Measurements from ENCODE around the gene SLITRK4.

SLITRK4 gene

GRCh38 chrX:143621276-143621675 lies 14.6 kb downstream of the SLITRK4 start:
- no peak for ATAC-seq
- Mint-ChIP-seq H3K9me3 (no peaks in the 10 kb centered on the region), H3K4me3 (no peak overlapping the region), H3K27me3 (no peaks in the 10 kb centered on the region), H3K4me1 (no peaks in the 10 kb centered on the region), H3K36me3 (no peaks in the 10 kb centered on the region), H3K27ac (no peak overlapping the region)

DNA sequence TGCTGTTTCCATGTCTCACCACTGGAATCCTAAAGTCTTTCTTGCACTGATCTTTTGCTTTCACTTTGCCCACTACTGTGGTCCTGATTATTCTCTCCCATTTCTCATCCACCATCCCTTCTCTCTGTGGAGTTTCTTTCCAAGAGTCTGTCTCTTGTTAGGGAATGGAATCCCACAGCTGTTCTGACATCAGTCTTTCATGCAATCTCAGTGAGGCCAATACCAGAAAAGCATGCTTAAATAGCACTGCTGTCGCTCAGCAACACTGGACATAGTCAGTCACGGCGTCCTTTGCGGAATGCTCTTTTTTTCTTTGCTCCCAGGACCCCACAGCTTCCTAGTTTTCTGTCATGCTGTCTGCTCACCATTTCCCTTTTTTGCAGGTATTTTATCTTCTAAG lies 20.1 kb downstream of the SLITRK4 start:
- ATAC-seq, result no peak
- Mint-ChIP-seq H3K36me3 (no peaks in the 10 kb centered on the region), H3K4me3 (no peak overlapping the region), H3K27me3 (no peaks in the 10 kb centered on the region), H3K4me1 (no peaks in the 10 kb centered on the region), H3K9me3 (no peaks in the 10 kb centered on the region), H3K27ac (no peak overlapping the region)

- Mint-ChIP-seq H3K4me3 (no peak overlapping the region), H3K4me1 (no peaks in the 10 kb centered on the region), H3K27ac (no peak overlapping the region), H3K9me3 (peaks cover 2% of the 10 kb centered on the region), H3K36me3 (no peaks in the 10 kb centered on the region), H3K27me3 (no peaks in the 10 kb centered on the region)
- ATAC-seq, result no peak
Observed at GRCh38 chrX:143601809-143602208, 34.1 kb downstream of the SLITRK4 start.

DNA sequence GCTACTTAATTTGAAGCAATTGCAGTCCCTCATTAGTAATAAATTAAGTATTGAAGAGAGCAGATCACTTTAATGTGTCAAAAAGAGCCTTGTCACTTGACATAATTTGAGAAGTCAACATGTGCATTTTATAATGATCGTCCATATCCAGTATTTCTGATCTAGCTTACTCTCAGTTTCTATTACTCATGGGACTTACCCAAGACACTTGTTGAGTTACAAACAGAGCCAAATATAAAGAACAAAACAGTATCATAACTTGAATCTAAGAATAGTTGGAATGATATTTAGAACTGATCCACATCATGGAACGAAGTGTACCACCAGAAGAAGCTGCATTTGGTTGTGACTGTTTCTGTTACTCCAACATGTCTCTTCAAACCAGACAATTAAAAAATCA lies 54.7 kb downstream of the SLITRK4 start:
- no peaks in the 10 kb centered on the region for H3K27me3 Mint-ChIP-seq
- no peaks in the 10 kb centered on the region for H3K36me3 Mint-ChIP-seq
- H3K4me1 Mint-ChIP-seq, result no peaks in the 10 kb centered on the region
- no peak overlapping the region for H3K27ac Mint-ChIP-seq
- no peak for ATAC-seq
- H3K9me3 Mint-ChIP-seq, result no peaks in the 10 kb centered on the region
- no peak overlapping the region for H3K4me3 Mint-ChIP-seq

- Mint-ChIP-seq H3K27ac (no peak overlapping the region), H3K4me3 (no peak overlapping the region), H3K27me3 (no peaks in the 10 kb centered on the region)
Observed at GRCh38 chrX:143580266-143580665, 55.6 kb downstream of the SLITRK4 start.

More at GRCh38 chrX:143580266-143580665, 55.6 kb downstream of the SLITRK4 start:
- no peaks in the 10 kb centered on the region for H3K4me1 Mint-ChIP-seq
- ATAC-seq, result no peak
- no peaks in the 10 kb centered on the region for H3K9me3 Mint-ChIP-seq
- no peaks in the 10 kb centered on the region for H3K36me3 Mint-ChIP-seq
